Suprapubic skin (tissue), 4 donors: ENCODE measurements around the gene PCMTD2. TPM values are rescaled to one million over a fixed set of nuclear protein-coding genes. Genes with fewer than 3 reads are reported as not detected.

ENCODE experiments used
- DNase-seq, 2 donors: peaks; one replicate each; pipeline ENCODE4 v3.0.0-alpha.2; 2019; ENCODE audit warnings: low spot score in 2 of 2
- H3K27ac ChIP-seq: fragments of 200-600 bp; sonication (generic); one replicate; pipeline ENCODE4 v1.5.1; 2019
- H3K27me3 ChIP-seq: fragments of 200-600 bp; sonication (generic); one replicate; pipeline ENCODE4 v1.5.1; 2019
- H3K36me3 ChIP-seq: fragments of 200-600 bp; sonication (generic); one replicate; pipeline ENCODE4 v1.5.1; 2019
- H3K4me1 ChIP-seq: fragments of 200-600 bp; sonication (generic); one replicate; pipeline ENCODE4 v1.5.1; 2019
- H3K4me3 ChIP-seq: fragments of 200-600 bp; sonication (generic); one replicate; pipeline ENCODE4 v1.5.1; 2019; ENCODE audit warnings: mild to moderate bottlenecking
- H3K9me3 ChIP-seq: fragments of 200-600 bp; sonication (generic); one replicate; pipeline ENCODE4 v1.5.1; 2019
- CTCF ChIP-seq, 2 donors: fragments of 200-600 bp in 1 of 2; fragments of 450-650 bp in 1 of 2; sonication (generic) in 1 of 2; IDR thresholded peaks; one replicate each; pipeline ENCODE4 v1.5.1; 2016 to 2019; ENCODE audit warnings: antibody characterized with exemption in 2 of 2, mild to moderate bottlenecking in 1 of 2, moderate library complexity in 1 of 2
- EP300 ChIP-seq: sonication (generic); formaldehyde crosslinking; IDR thresholded peaks from one replicate; pipeline ENCODE4 v1.6.1; 2017; ENCODE audit warnings: antibody characterized with exemption
- POLR2A ChIP-seq, 2 donors: fragments of 450-650 bp; IDR thresholded peaks; one replicate each; pipeline ENCODE4 v1.6.1; 2017; ENCODE audit warnings: antibody characterized with exemption in 2 of 2, mild to moderate bottlenecking in 2 of 2, moderate library complexity in 2 of 2
- POLR2AphosphoS5 ChIP-seq, 3 donors: sonication (generic); formaldehyde crosslinking; IDR thresholded peaks; one replicate each; pipeline ENCODE4 v1.6.1; 2017; ENCODE audit warnings: antibody characterized with exemption in 3 of 3
- WGBS: methylation state at CpG from one replicate; pipeline ENCODE4 v1.1.5; 2018; 5-methylcytosine and 5-hydroxymethylcytosine counted together
- total RNA-seq, 4 donors: library from RNA; depleted of rRNA; stranded (reverse); fragments of >200 nt; gene quantifications; one replicate each; pipeline ENCODE4 v1.1.0, GENCODE V29; 2016

The PCMTD2 gene
- total RNA-seq, 4 donors from 2014 or later: 102 to 245 (median 147) TPM

DNA sequence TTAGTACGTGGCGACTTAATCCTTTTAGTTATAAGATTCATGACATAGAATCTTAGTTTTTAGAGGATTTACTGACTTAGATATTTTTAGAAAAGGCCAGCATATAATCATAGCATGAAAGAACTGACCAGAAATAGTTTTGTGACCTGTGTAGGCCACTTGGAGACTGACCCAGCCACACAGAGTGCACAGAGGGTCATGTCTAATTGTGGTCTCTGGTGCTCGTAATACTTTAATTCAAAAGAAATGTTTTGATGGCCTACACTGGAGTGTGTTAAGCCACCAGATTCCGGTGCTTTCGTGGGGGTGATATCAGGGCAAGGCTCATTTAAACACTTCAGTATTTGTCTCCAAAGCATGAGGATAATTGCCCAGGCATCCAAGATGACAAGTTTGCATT, 11.4 kb downstream of the PCMTD2 start:
- no peak for TF ChIP-seq POLR2A (IDR thresholded peaks at IDR 0.05)
- TF ChIP-seq EP300: no peak
- TF ChIP-seq CTCF (IDR thresholded peaks at IDR 0.05): no peak
- TF ChIP-seq POLR2AphosphoS5 (IDR thresholded peaks at IDR 0.05): no peak
- no peak overlapping the region for H3K27ac ChIP-seq
- H3K4me1 ChIP-seq: peaks cover 11% of the 10 kb centered on the region
- WGBS: 86% methylated on average over 5 of the region's 5 CpGs
- peaks cover 32% of the 10 kb centered on the region for H3K36me3 ChIP-seq
- no peak overlapping the region for H3K4me3 ChIP-seq
- no peaks in the 10 kb centered on the region for H3K27me3 ChIP-seq
- DNase-seq: no peak
- no peaks in the 10 kb centered on the region for H3K9me3 ChIP-seq

DNA sequence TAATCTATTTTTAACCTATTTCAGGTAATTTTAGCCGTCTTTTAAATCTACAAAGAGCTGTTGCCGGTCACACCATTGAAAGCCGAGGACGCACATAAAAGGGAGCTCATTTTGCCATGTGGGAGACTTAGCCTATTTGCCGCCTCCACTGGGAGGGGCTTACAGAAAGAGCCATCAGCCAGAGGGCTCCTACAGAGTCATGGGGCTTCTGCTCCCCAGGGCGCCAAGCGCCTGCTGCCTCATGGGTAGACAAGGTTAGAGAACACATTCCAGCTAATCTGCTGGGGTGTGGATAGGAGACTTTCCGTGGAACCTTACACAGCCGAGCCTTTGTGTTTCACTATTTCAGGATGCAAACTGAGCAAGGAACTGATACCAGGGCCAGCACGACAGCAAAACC, 12.6 kb downstream of the PCMTD2 start:
- Histone ChIP-seq H3K4me1 (peaks cover 3% of the 10 kb centered on the region), H3K27me3 (no peaks in the 10 kb centered on the region), H3K9me3 (no peaks in the 10 kb centered on the region), H3K4me3 (no peak overlapping the region), H3K27ac (no peak overlapping the region), H3K36me3 (peaks cover 36% of the 10 kb centered on the region)
- no peak for DNase-seq
- 93% methylated on average over 10 of the region's 10 CpGs for WGBS
- TF ChIP-seq POLR2A (IDR thresholded peaks at IDR 0.05) (no peak), POLR2AphosphoS5 (IDR thresholded peaks at IDR 0.05) (no peak), EP300 (no peak), CTCF (IDR thresholded peaks at IDR 0.05) (no peak)

DNA sequence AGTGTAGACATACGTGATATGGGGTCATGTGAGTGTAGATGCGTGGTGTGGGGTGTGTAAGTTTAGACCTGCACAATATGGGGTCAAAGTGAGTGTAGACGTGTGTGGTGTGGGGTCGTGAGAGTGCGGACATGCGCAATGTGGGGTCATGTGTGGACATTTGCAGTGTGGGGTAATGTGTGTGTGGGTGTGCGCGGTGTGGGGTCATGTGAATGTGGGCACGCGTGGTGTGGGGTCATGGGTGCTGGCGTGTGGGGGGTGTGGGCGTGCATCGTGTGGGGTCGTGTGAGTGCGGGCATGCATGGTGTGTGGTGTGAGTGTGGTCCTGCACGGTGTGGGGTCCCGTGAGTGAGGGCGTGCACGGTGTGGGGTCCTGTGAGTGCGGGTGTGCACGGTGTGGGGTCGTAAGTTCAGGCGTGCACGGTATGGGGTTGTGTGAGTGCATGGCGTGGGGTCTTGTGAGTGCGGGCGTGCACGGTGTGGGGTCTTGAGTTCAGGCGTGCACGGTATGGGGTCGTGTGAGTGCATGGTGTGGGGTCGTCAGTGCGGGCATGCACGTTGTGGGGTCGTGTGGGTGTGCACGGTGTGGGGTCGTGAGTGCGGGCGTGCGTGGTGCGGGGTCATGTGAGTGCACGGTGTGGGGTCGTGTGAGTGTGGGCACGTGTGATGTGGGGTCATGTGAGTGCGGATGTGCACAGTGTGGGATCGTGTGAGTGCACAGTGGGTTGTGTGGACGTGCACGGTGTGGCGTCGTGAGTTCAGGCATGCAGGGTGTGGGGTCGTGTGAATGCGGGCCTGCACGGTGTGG, 14.3 kb downstream of the PCMTD2 start:
- no peaks in the 10 kb centered on the region for H3K4me1 ChIP-seq
- DNase-seq: no peak
- no peaks in the 10 kb centered on the region for H3K9me3 ChIP-seq
- TF ChIP-seq POLR2AphosphoS5 (IDR thresholded peaks at IDR 0.05) (no peak), EP300 (no peak), CTCF (IDR thresholded peaks at IDR 0.05) (no peak), POLR2A (IDR thresholded peaks at IDR 0.05) (no peak)
- peaks cover 50% of the 10 kb centered on the region for H3K36me3 ChIP-seq
- H3K27ac ChIP-seq: no peak overlapping the region
- 93% methylated on average over 53 of the region's 53 CpGs for WGBS
- no peaks in the 10 kb centered on the region for H3K27me3 ChIP-seq
- no peak overlapping the region for H3K4me3 ChIP-seq

DNA sequence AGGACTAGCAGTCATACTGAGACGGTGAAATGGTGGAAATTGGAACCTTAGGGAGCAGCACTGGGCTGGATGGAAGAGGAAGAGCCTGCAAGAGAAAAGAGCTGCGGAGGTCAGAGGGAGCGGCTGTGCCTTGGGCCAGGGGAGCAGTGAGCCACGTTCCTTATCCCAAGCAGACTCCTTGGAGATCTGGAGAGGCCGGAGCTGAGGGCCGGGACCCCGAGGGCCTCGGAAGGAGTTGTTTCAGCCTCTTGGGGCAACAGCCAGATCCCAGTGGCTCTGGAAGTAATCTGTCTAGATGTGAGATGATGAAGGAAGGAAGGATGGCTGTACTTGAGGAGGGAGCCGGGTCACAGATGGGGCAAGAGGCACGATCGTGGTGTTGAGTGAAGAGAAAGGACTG, 16.1 kb downstream of the PCMTD2 start:
- no peak overlapping the region for H3K27ac ChIP-seq
- no peak for DNase-seq
- no peak overlapping the region for H3K4me3 ChIP-seq
- TF ChIP-seq POLR2AphosphoS5 (IDR thresholded peaks at IDR 0.05): no peak
- TF ChIP-seq CTCF (IDR thresholded peaks at IDR 0.05): no peak
- TF ChIP-seq POLR2A (IDR thresholded peaks at IDR 0.05): no peak
- TF ChIP-seq EP300: no peak
- H3K27me3 ChIP-seq: no peaks in the 10 kb centered on the region
- H3K36me3 ChIP-seq: peaks cover 42% of the 10 kb centered on the region
- WGBS: 92% methylated on average over 11 of the region's 11 CpGs
- H3K4me1 ChIP-seq: no peaks in the 10 kb centered on the region
- no peaks in the 10 kb centered on the region for H3K9me3 ChIP-seq

DNA sequence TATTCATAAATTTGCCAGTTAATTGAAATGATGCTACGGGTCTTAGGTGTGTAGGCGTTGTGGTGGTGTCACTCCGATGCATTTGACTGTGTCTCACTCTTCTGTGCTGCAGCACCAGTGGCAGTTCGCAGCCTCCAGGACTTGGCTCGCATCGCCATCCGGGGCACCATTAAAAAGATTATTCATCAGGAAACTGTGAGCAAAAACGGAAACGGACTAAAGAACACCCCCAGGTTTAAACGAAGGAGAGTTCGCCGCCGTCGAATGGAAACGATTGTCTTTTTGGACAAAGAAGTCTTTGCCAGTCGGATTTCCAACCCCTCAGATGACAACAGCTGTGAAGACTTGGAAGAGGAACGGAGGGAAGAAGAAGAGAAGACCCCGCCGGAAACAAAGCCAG, 17.6 kb downstream of the PCMTD2 start:
- TF ChIP-seq POLR2AphosphoS5 (IDR thresholded peaks at IDR 0.05): no peak
- TF ChIP-seq POLR2A (IDR thresholded peaks at IDR 0.05): no peak
- TF ChIP-seq EP300: no peak
- no peak for TF ChIP-seq CTCF (IDR thresholded peaks at IDR 0.05)
- DNase-seq: no peak
- Histone ChIP-seq H3K9me3 (no peaks in the 10 kb centered on the region), H3K27ac (no peak overlapping the region), H3K4me3 (no peak overlapping the region), H3K36me3 (peaks cover 36% of the 10 kb centered on the region), H3K27me3 (no peaks in the 10 kb centered on the region), H3K4me1 (no peaks in the 10 kb centered on the region)
- WGBS: 87% methylated on average over 19 of the region's 19 CpGs
